ENCODE measurements around the gene RAD52. TPM values are rescaled to one million over a fixed set of nuclear protein-coding genes. Genes with fewer than 3 reads are reported as not detected.

Gene RAD52
- total RNA-seq, 2 experiments from 2014 or later, result 30.3 to 30.8 TPM

DNA sequence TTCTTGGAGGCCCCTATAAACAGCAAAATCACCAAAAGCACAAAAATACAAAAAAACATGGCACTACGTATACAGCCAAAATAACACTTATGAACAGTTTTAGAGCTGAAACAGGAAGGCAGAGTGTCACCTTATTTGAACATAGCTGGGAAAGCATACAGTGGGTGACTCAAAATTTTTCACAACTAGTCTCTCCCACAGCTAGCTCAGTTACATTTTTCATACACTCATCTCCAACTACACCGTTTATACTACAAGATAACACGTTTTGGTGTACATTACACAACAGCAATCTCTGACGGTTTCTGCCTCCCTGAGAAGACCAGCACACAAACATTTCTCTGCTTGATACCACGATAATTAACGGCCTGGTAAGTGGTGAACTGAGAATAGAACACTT, 2.9 kb downstream of the RAD52 start:
- TF ChIP-seq EZH2phosphoT487 (IDR thresholded peaks at IDR 0.05; ENCODE audit: borderline replicate concordance, low read depth, low read length), result no peak
- TF ChIP-seq, protein P1, sequence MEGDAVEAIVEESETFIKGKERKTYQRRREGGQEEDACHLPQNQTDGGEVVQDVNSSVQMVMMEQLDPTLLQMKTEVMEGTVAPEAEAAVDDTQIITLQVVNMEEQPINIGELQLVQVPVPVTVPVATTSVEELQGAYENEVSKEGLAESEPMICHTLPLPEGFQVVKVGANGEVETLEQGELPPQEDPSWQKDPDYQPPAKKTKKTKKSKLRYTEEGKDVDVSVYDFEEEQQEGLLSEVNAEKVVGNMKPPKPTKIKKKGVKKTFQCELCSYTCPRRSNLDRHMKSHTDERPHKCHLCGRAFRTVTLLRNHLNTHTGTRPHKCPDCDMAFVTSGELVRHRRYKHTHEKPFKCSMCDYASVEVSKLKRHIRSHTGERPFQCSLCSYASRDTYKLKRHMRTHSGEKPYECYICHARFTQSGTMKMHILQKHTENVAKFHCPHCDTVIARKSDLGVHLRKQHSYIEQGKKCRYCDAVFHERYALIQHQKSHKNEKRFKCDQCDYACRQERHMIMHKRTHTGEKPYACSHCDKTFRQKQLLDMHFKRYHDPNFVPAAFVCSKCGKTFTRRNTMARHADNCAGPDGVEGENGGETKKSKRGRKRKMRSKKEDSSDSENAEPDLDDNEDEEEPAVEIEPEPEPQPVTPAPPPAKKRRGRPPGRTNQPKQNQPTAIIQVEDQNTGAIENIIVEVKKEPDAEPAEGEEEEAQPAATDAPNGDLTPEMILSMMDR (conservative IDR thresholded peaks at IDR 0.05; ENCODE audit: low read length), result no peak
- peaks cover 38% of the 10 kb centered on the region for H3K79me2 ChIP-seq (ENCODE audit: insufficient read depth, low read depth, low read length)
- no TSS peak for BruUV-seq (replicated peaks)
- no peak overlapping the region for H3K27ac ChIP-seq (ENCODE audit: low read depth, low read length, poor library complexity, severe bottlenecking)
- H3K9me2 ChIP-seq (ENCODE audit: insufficient read depth, low read length), result no peaks in the 10 kb centered on the region
- peak overlapping the region; percentile 13 for H3K4me3 ChIP-seq (ENCODE audit: low read depth, low read length, poor library complexity, severe bottlenecking)
- H3K4me2 ChIP-seq (ENCODE audit: low read length), result peak overlapping the region; percentile 40; the same call in 1 of the 2 replicates
- no peaks in the 10 kb centered on the region for H4K20me1 ChIP-seq (ENCODE audit: insufficient read depth, low read length)
- no peak for DNase-seq (ENCODE audit: low spot score)
- no peaks in the 10 kb centered on the region for H3K9me3 ChIP-seq (ENCODE audit: low read length)
- intact Hi-C loops (cut with micrococcal nuclease; ENCODE audit: unreplicated experiment), result loop anchor here (5.0 kb wide), 1 partner anchor 646 kb away; the partner anchor contains the start of gene FBXL14
- H3K4me1 ChIP-seq (ENCODE audit: insufficient read depth, low read length, poor library complexity, severe bottlenecking), result peaks cover 21% of the 10 kb centered on the region
- ChIA-PET CTCF (ENCODE audit: unreplicated experiment) (interaction anchor here (0.5 kb wide), 1 partner anchor 333 kb away, joined by 3 read pairs; no protein-coding TSS in a partner anchor), POLR2A (interaction anchor here (0.5 to 0.9 kb wide), 2 partner anchors 9 to 44 kb away, joined by 3 to 4 read pairs; no protein-coding TSS in a partner anchor)
- peaks cover 30% of the 10 kb centered on the region for H3K36me3 ChIP-seq (ENCODE audit: insufficient read depth, low read length)
- no peak overlapping the region for H2AFZ ChIP-seq (ENCODE audit: low read length)

DNA sequence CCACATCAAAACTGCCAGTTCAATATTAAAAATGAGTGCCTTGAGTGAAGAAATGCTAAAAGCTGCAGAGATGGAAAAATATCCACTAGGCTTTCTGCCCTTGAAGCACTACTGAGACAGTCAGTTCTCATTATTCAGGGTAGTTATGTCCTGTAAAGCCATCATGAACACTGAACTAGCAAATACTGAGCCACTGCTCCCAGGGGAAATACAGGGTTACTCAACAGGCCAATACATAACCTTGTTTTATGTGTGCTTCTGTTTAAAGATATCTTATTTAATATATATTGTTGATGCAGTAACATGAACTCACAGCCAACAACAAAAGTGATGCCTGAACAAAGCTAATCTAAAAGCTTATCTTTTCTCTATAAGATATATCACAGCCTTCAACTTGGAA, 3.3 kb downstream of the RAD52 start:
- POLR2A ChIA-PET, result interaction anchor here (0.5 to 0.9 kb wide), 3 partner anchors 9 to 629 kb away, joined by 3 to 4 read pairs (median 3); no protein-coding TSS in a partner anchor
- TF ChIP-seq, protein P1 (conservative IDR thresholded peaks at IDR 0.05; ENCODE audit: low read length), result no peak
- TF ChIP-seq EZH2phosphoT487 (IDR thresholded peaks at IDR 0.05; ENCODE audit: borderline replicate concordance, low read depth, low read length), result no peak
- Histone ChIP-seq H3K9me3 (ENCODE audit: low read length) (no peaks in the 10 kb centered on the region), H2AFZ (ENCODE audit: low read length) (no peak overlapping the region), H3K4me1 (ENCODE audit: insufficient read depth, low read length, poor library complexity, severe bottlenecking) (peaks cover 21% of the 10 kb centered on the region), H3K27ac (ENCODE audit: low read depth, low read length, poor library complexity, severe bottlenecking) (no peak overlapping the region), H3K79me2 (ENCODE audit: insufficient read depth, low read depth, low read length) (peaks cover 38% of the 10 kb centered on the region), H3K4me2 (ENCODE audit: low read length) (peak overlapping the region; percentile 40; the same call in 1 of the 2 replicates), H4K20me1 (ENCODE audit: insufficient read depth, low read length) (no peaks in the 10 kb centered on the region), H3K4me3 (ENCODE audit: low read depth, low read length, poor library complexity, severe bottlenecking) (peak overlapping the region; percentile 13), H3K9me2 (ENCODE audit: insufficient read depth, low read length) (no peaks in the 10 kb centered on the region), H3K36me3 (ENCODE audit: insufficient read depth, low read length) (peaks cover 31% of the 10 kb centered on the region)
- intact Hi-C loops (cut with micrococcal nuclease; ENCODE audit: unreplicated experiment), result loop anchor here (5.0 kb wide), 1 partner anchor 646 kb away; the partner anchor contains the start of gene FBXL14
- CTCF ChIA-PET (ENCODE audit: unreplicated experiment), result interaction anchor here (0.5 kb wide), 1 partner anchor 332 kb away, joined by 3 read pairs; no protein-coding TSS in a partner anchor
- no TSS peak for BruUV-seq (replicated peaks)
- DNase-seq (ENCODE audit: low spot score), result no peak

DNA sequence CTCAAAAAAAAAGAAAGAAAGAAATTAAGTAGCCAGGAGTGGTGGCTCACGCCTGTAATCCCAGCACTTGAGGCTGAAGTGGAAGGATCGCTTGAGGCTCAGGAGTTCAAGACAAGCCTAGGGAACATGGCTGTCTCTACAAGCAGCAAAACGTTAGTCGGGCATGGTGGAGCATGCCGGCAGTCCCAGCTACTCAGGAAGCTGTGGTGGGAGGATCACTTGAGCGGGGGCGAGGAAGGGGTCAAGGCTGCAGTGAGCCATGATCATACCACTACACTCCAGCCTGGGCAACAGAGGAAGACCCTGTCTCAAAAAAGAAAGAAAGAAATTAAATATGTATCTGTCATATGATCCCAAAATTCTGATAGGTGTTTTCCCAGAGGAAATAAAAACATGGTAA, 5.3 kb downstream of the RAD52 start:
- DNase-seq (ENCODE audit: low spot score), result no peak
- ChIA-PET CTCF (ENCODE audit: unreplicated experiment) (no interaction called here), POLR2A (no interaction called here)
- Histone ChIP-seq H3K4me1 (ENCODE audit: insufficient read depth, low read length, poor library complexity, severe bottlenecking) (peaks cover 21% of the 10 kb centered on the region), H3K4me2 (ENCODE audit: low read length) (no peak overlapping the region), H3K9me2 (ENCODE audit: insufficient read depth, low read length) (no peaks in the 10 kb centered on the region), H3K4me3 (ENCODE audit: low read depth, low read length, poor library complexity, severe bottlenecking) (no peak overlapping the region), H3K9me3 (ENCODE audit: low read length) (no peaks in the 10 kb centered on the region), H2AFZ (ENCODE audit: low read length) (no peak overlapping the region), H3K27ac (ENCODE audit: low read depth, low read length, poor library complexity, severe bottlenecking) (no peak overlapping the region), H3K79me2 (ENCODE audit: insufficient read depth, low read depth, low read length) (peaks cover 46% of the 10 kb centered on the region), H3K36me3 (ENCODE audit: insufficient read depth, low read length) (peaks cover 51% of the 10 kb centered on the region), H4K20me1 (ENCODE audit: insufficient read depth, low read length) (no peaks in the 10 kb centered on the region)
- intact Hi-C loops (cut with micrococcal nuclease; ENCODE audit: unreplicated experiment), result no loop called here
- no peak for TF ChIP-seq EZH2phosphoT487 (IDR thresholded peaks at IDR 0.05; ENCODE audit: borderline replicate concordance, low read depth, low read length)
- TF ChIP-seq, protein P1 (conservative IDR thresholded peaks at IDR 0.05; ENCODE audit: low read length), result no peak
- BruUV-seq (replicated peaks), result no TSS peak

All from OCI-LY7 (cell line).